Spinal cord (tissue), 10 donors: ENCODE measurements around the gene SRL. TPM values are rescaled to one million over a fixed set of nuclear protein-coding genes. Genes with fewer than 3 reads are reported as not detected.

Experiments
- DNase-seq, 6 donors: peaks; one replicate each; pipeline versions ENCODE4 v3.0.0 to v3.0.0-alpha.2; 2013 to 2015; ENCODE audit warnings: low spot score in 6 of 6, low read depth in 4 of 6
- H3K27ac ChIP-seq: one replicate; pipeline ENCODE4 v1.5.1; 2013; ENCODE audit warnings: low read depth, low read length, control low read depth
- H3K27me3 ChIP-seq: one replicate; pipeline ENCODE4 v1.6.1; 2013; ENCODE audit warnings: low read length; ENCODE audit not compliant: control insufficient read depth, insufficient read depth
- H3K36me3 ChIP-seq: one replicate; pipeline ENCODE4 v1.6.1; 2013; ENCODE audit warnings: low read length; ENCODE audit not compliant: control insufficient read depth, insufficient read depth
- H3K4me1 ChIP-seq: one replicate; pipeline ENCODE4 v1.6.1; 2013; ENCODE audit warnings: low read length; ENCODE audit not compliant: control insufficient read depth, insufficient read depth
- H3K4me3 ChIP-seq: one replicate; pipeline ENCODE4 v1.5.1; 2013; ENCODE audit warnings: low read depth, low read length, control low read depth
- H3K9me3 ChIP-seq: one replicate; pipeline ENCODE4 v1.6.1; 2013; ENCODE audit warnings: low read length; ENCODE audit not compliant: control insufficient read depth, insufficient read depth
- WGBS: methylation state at CpG from one replicate; pipeline ENCODE4 v1.1.5; 2013; ENCODE audit warnings: missing lambda C conversion rate; ENCODE audit not compliant: insufficient coverage; 5-methylcytosine and 5-hydroxymethylcytosine counted together
- polyA plus RNA-seq, 2 donors: library from polyadenylated mRNA; unstranded; fragments of 120-200 nt; gene quantifications; one replicate each; pipeline ENCODE4 v1.2.1, GENCODE V29; 2013; ENCODE audit not compliant: insufficient read length in 2 of 2
- total RNA-seq, 2 donors: library from RNA; depleted of rRNA in 1 of 2; stranded (reverse); fragments of 120-200 nt in 1 of 2; fragments of >200 nt in 1 of 2; gene quantifications; one replicate each; pipeline versions ENCODE4 v1.2.3 to v1.2.4, GENCODE V29; 2013 to 2014
- donor health status: healthy.

SRL gene
- total and polyA plus RNA-seq, 4 donors = 1.6 to 1.9 (median 1.7) TPM

DNA sequence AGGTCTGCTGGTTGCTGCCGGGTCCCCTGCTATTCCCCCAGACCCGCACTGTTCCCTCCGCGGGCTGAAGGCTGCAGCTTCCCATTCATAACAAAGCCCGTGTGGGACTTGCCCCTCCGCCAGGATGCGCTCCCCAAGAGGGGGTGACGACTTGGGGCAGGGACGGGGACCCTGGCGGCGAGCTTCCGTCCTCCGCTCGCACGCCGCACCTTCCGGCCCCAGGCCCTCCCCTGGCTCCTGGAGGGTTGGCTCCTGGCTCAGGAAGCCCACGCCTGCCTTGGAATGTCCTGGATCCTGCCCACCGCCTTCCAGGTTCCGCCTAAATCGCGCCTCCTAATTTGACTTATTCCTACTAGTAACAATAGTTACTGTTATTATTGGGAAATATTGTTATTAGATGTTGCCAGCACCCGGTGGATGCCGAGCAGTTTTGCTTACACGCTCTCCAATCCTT lies 32.0 kb upstream of the SRL start:
- Histone ChIP-seq H3K4me3 (peak overlapping the region; percentile 53), H3K4me1 (peaks cover 19% of the 10 kb centered on the region), H3K27me3 (no peaks in the 10 kb centered on the region), H3K36me3 (peaks cover 3% of the 10 kb centered on the region), H3K9me3 (no peaks in the 10 kb centered on the region), H3K27ac (peak overlapping the region; percentile 87)
- 2% methylated on average over 18 of the region's 25 CpGs for WGBS
- peak in 2 of 6 donors; percentile 19 to 64 for DNase-seq

DNA sequence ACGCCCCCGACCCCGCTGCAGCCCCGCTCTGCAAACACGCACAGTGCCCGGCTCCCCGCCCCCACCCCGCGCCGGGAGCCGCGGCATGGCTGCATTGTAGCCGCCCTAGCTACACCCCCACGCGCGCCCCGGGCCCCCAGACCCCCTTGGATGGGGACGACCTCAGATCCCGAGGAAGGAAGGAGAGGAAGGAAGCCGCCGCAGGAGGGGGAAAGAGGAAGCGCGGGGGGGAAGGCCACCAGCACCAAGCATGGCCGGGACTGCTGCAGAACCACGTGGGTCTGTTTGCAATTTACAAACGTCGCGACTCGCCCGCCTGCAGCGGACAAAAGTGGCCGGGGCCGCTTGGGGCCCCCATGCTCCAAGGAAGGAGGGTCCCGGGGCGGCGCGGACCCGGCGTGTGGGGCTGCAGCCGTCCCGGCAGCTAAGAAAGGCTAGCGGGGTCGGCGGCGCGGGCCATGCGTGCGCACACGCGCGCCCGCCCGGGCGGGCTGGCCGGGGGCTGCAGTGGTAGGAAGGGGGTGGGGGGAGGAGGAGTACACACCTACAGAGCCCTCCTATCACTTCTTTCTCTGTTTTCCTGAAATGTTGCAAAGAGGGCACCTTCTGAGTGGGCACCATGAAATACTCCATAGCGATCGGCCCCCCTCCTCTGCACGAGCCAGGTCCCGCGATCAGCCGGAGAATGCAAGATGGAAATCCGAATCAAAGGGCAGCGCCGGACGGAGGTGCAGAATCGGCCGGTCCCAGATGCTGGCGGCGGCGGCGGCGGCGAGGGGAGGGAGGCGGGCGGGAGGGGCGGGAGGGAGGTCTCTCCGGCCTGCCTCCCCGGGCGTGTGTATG lies 30.5 kb upstream of the SRL start:
- H3K9me3 ChIP-seq = no peaks in the 10 kb centered on the region
- H3K27ac ChIP-seq = peak overlapping the region; percentile 88
- WGBS = 0% methylated on average over 29 of the region's 79 CpGs
- peaks cover 3% of the 10 kb centered on the region for H3K36me3 ChIP-seq
- H3K4me1 ChIP-seq = peaks cover 19% of the 10 kb centered on the region
- H3K27me3 ChIP-seq = no peaks in the 10 kb centered on the region
- peak in 3 of 6 donors; percentile 29 to 84 (median 82) for DNase-seq
- H3K4me3 ChIP-seq = peak overlapping the region; percentile 99

DNA sequence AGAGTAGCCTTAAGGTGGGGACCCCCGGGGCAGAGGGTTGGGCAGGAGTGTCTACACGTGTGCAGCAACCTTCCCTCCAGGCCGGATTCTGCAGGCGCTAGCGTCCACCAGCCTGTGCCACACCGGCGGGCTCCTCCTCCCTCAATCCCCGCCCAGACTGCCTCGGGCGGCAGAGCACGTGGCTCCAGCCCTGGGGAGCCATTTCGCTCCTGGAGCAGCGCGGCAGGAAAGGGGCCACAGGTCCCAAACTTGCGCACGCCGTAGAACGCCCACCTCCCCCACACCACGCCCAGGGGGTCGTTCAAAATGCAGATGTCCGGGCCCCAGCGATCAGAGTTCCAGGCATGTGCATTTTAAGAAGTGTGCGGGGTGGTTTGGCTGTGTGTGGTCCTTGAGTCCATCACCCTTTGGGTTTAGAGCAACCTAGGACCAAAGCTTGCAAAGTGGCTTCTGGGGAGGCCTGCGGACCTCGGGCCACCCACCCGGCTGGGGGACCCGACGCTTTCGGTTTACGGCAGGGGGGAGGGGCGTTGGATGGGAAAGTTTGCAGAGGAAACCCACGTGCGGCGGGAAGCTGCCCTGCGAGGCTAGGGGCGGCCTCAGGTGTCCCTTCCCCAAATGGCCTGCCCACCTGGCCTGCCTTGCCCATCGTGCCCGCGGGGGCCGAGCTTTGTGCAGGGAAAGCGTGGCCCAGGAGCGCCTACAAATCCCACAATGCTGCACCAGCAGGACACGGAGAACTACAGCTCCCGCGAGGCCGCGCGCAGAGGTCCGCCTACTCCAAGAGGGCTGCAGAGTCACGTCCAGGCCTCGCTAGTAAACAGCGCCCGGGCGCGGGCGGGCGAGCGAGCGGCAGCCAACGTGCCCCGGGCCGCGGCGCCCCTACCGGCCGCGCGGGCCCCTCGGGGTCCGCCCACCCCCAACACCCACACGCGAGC lies 29.6 kb upstream of the SRL start:
- under 1% methylated on average over 60 of the region's 72 CpGs for WGBS
- H3K4me1 ChIP-seq = peaks cover 19% of the 10 kb centered on the region
- no peaks in the 10 kb centered on the region for H3K9me3 ChIP-seq
- peak overlapping the region; percentile 99 for H3K4me3 ChIP-seq
- peak in 3 of 6 donors; percentile 86 to 97 (median 96) for DNase-seq
- H3K27me3 ChIP-seq = no peaks in the 10 kb centered on the region
- H3K27ac ChIP-seq = peak overlapping the region; percentile 88
- peaks cover 3% of the 10 kb centered on the region for H3K36me3 ChIP-seq

DNA sequence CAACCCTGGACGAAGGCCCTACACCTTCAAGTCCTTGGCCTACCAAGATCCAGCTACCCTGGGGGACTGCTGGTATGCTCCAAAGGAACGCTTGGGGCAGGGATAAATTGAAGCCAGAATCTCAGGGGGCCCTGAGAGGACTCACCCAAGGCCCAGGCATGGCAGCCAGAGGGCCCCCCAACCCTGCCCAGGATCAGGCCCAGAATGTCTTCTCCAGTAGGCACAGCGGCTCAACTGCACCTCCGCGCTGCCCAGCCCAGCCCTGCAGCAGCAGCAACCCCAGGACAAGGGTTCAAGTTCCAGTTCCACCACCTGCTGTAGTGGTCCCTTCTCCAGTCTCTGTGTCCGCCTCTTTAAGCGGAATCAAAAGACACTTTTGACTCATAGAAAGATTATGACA lies 28.7 kb upstream of the SRL start:
- H3K27me3 ChIP-seq = no peaks in the 10 kb centered on the region
- no peak for DNase-seq
- 86% methylated on average over 5 of the region's 7 CpGs for WGBS
- H3K9me3 ChIP-seq = no peaks in the 10 kb centered on the region
- H3K36me3 ChIP-seq = peaks cover 5% of the 10 kb centered on the region
- peak overlapping the region; percentile 99 for H3K4me3 ChIP-seq
- no peak overlapping the region for H3K27ac ChIP-seq
- peaks cover 19% of the 10 kb centered on the region for H3K4me1 ChIP-seq

DNA sequence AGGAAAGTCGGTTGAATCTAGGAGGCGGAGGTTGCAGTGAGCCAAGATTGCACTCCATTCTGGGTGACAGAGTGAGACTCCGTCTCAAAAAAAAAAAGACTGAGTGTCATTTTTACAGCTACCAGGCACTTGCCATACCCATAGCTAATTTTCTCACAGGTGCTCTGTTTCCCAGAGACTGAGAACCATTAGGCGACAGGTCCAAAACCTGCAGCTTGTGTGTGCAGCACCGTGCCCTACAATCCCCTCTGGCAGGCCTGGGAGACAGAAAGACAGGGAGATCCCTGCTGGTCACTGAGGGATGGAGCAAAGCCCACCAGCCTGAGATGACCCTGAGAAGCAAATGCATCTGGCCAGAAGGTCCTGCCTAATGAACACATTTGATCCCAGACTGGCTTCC lies 28.2 kb upstream of the SRL start:
- H3K27me3 ChIP-seq = no peaks in the 10 kb centered on the region
- no peak for DNase-seq
- H3K36me3 ChIP-seq = peaks cover 5% of the 10 kb centered on the region
- H3K4me3 ChIP-seq = no peak overlapping the region
- 93% methylated on average over 5 of the region's 5 CpGs for WGBS
- H3K27ac ChIP-seq = no peak overlapping the region
- peaks cover 19% of the 10 kb centered on the region for H3K4me1 ChIP-seq
- no peaks in the 10 kb centered on the region for H3K9me3 ChIP-seq

DNA sequence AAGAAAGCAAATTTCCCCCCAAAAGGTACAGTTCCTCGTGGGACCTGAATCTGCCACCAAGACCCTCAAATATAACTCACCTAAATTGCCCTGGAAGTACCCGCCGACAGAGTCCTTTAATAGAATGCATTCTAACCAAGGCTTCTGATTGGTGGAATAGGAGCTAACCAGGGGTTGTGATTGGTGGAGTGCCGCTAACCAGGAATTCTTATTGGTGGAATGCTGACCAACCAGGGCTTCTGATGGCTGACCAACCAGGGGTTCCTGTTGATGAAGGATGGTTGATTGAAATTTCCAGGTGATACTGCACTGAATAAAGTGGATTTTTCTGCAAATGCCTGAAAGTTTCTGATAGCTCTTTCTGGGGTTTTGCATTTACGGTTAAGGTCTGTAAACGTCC lies 24.5 kb upstream of the SRL start:
- WGBS = 98% methylated on average over 3 of the region's 6 CpGs
- peak in 1 of 6 donors; percentile 14 for DNase-seq
- no peak overlapping the region for H3K4me3 ChIP-seq
- peaks cover 22% of the 10 kb centered on the region for H3K4me1 ChIP-seq
- H3K36me3 ChIP-seq = peaks cover 32% of the 10 kb centered on the region
- no peak overlapping the region for H3K27ac ChIP-seq
- no peaks in the 10 kb centered on the region for H3K9me3 ChIP-seq
- no peaks in the 10 kb centered on the region for H3K27me3 ChIP-seq

DNA sequence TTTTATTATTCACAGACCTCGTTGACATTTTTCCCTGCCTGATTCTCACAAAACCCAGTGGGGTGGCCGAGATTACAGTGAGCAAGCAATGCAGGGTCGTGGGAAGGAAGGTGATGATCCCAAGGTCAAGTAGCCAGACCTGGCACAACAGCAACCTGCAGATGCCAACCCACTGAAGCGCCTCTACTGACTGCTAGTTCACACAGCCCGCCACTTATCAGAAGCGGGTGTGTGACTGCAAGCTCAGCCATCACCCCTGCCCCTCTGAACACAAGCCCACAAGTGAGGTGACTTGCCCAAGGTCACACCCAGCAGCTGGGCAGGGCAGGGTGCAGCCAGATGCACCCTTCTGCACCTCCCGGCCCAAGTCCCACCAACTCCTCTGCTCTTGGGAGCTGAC lies 23.8 kb upstream of the SRL start:
- no peaks in the 10 kb centered on the region for H3K27me3 ChIP-seq
- H3K9me3 ChIP-seq = no peaks in the 10 kb centered on the region
- DNase-seq = no peak
- 98% methylated on average over 6 of the region's 7 CpGs for WGBS
- H3K4me3 ChIP-seq = no peak overlapping the region
- peaks cover 15% of the 10 kb centered on the region for H3K4me1 ChIP-seq
- peaks cover 37% of the 10 kb centered on the region for H3K36me3 ChIP-seq
- no peak overlapping the region for H3K27ac ChIP-seq

DNA sequence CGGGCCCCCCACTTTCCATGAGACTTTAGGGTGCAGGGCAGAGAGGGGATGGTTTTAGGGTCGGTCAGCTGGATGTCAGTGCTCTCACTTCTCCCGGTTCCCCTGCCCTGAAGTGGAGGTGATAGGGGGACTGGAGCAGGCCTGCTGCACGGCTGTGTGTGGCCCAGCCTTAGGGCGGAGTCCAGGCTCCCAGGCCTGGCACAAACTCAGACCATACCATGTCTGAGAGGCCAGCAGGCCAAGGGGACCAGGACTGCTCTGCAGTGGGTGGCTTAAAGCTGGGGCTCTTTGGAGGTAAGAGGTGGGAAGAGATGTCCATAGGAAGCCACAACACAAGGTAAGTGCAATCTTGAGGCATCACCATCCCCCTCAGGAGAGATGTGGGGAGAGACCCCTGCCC lies 22.7 kb upstream of the SRL start:
- H3K4me3 ChIP-seq = no peak overlapping the region
- H3K36me3 ChIP-seq = peaks cover 47% of the 10 kb centered on the region
- no peak for DNase-seq
- no peak overlapping the region for H3K27ac ChIP-seq
- peaks cover 12% of the 10 kb centered on the region for H3K4me1 ChIP-seq
- no peaks in the 10 kb centered on the region for H3K27me3 ChIP-seq
- WGBS = 69% methylated on average over 5 of the region's 5 CpGs
- no peaks in the 10 kb centered on the region for H3K9me3 ChIP-seq

DNA sequence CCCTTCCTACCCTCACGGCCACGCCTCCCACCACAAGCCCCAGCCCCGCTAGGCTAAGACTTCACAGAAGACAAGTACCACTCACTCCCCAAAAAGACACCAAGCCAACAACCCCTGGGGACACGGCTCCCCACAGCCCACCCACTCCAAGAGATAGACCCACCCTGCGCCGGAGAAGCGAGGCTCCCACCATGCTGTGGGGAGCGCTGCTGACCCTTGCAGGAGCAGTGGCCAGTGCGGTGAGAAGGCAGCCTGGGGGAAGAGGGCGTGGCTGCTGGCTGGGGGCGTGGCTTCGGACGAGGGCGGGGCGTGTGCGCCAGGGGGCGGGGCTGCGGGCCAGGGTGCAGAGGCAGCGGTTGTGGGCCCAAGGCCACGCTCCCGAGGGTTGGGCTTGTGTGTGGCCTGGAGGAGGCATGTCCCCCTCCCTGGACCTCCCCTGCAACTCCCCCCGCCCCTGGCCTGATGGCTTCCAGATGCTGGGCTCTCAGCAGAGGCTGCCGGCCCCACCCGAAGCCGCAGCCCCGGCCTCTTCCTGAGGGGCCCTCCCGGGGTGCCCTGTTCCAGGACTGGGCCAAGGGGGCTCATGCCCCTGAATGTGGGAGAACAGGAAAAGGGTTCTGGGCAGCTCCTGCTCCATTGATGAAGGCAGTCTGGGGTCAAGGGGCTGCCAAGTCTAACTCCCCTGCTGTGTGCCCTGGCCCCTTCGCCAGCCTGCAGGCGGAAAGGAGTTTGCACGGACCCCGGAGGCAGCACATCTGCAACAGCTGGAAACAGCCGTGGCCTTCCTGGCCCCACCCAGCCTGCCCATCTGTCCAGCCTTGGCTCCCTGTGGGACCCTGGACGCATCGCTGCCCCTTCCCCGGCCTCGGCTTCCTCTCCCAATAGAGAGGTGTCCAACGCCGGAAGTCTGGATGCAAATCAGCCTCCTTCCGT lies 21.9 kb upstream of the SRL start:
- DNase-seq = peak in 1 of 6 donors; percentile 66
- Histone ChIP-seq H3K9me3 (no peaks in the 10 kb centered on the region), H3K36me3 (peaks cover 48% of the 10 kb centered on the region), H3K27ac (no peak overlapping the region), H3K27me3 (no peaks in the 10 kb centered on the region), H3K4me3 (no peak overlapping the region), H3K4me1 (peaks cover 12% of the 10 kb centered on the region)
- WGBS = 58% methylated on average over 23 of the region's 39 CpGs
